Mesendoderm (in vitro differentiated cells): ENCODE results near the gene C1RL.

Source experiments
- DNase-seq: peaks from one replicate; pipeline ENCODE4 v3.0.0; 2013
- H2AK5ac ChIP-seq: 2 replicates; pipeline ENCODE4 v1.6.1; 2013; ENCODE audit warnings: low read length, inconsistent platforms
- H2BK120ac ChIP-seq: 2 replicates; pipeline ENCODE4 v1.6.1; 2013; ENCODE audit warnings: low read depth, mild to moderate bottlenecking, low read length, moderate library complexity, mixed read lengths
- H2BK15ac ChIP-seq: replicated peaks from 2 replicates; pipeline ENCODE4 v1.6.1; 2013; ENCODE audit warnings: low read depth, mild to moderate bottlenecking, moderate library complexity
- H2BK5ac ChIP-seq: 2 replicates; pipeline ENCODE4 v1.6.1; 2013; ENCODE audit warnings: low read length, inconsistent platforms
- H3K18ac ChIP-seq: 2 replicates; pipeline ENCODE4 v1.6.1; 2013; ENCODE audit warnings: mild to moderate bottlenecking, low read length, mixed read lengths
- H3K23ac ChIP-seq: one replicate; pipeline ENCODE4 v1.6.1; 2013; ENCODE audit warnings: low read length
- H3K27ac ChIP-seq: 2 replicates; pipeline ENCODE4 v1.5.1; 2013; ENCODE audit warnings: low read depth, mild to moderate bottlenecking, inconsistent platforms, low read length, moderate library complexity
- H3K27me3 ChIP-seq: 2 replicates; pipeline ENCODE4 v1.6.1; 2013; ENCODE audit warnings: low read length, control low read depth, mild to moderate bottlenecking, inconsistent platforms; ENCODE audit not compliant: insufficient read depth, poor library complexity
- H3K36me3 ChIP-seq: 2 replicates; pipeline ENCODE4 v1.6.1; 2013; ENCODE audit warnings: low read length, inconsistent platforms; ENCODE audit not compliant: control insufficient read depth, insufficient read depth
- H3K4ac ChIP-seq: one replicate; pipeline ENCODE4 v1.6.1; 2013; ENCODE audit warnings: low read depth, mild to moderate bottlenecking, low read length, moderate library complexity
- H3K4me1 ChIP-seq: 2 replicates; pipeline ENCODE4 v1.6.1; 2013; ENCODE audit warnings: low read depth, low read length, inconsistent platforms; ENCODE audit not compliant: control insufficient read depth
- H3K4me2 ChIP-seq: 2 replicates; pipeline ENCODE4 v1.6.1; 2013; ENCODE audit warnings: low read length
- H3K4me3 ChIP-seq: 2 replicates; pipeline ENCODE4 v1.5.1; 2013; ENCODE audit warnings: mild to moderate bottlenecking, low read length
- H3K56ac ChIP-seq: one replicate; pipeline ENCODE4 v1.6.1; 2013; ENCODE audit warnings: low read length
- H3K79me1 ChIP-seq: 2 replicates; pipeline ENCODE4 v1.6.1; 2013; ENCODE audit warnings: low read length, inconsistent platforms
- H3K79me2 ChIP-seq: 2 replicates; pipeline ENCODE4 v1.6.1; 2013; ENCODE audit warnings: mild to moderate bottlenecking, low read length; ENCODE audit not compliant: control insufficient read depth, insufficient read depth
- H3K9ac ChIP-seq: 2 replicates; pipeline ENCODE4 v1.6.1; 2013; ENCODE audit warnings: low read length, inconsistent platforms
- H4K5ac ChIP-seq: one replicate; pipeline ENCODE4 v1.6.1; 2013; ENCODE audit warnings: low read length
- H4K8ac ChIP-seq: one replicate; pipeline ENCODE4 v1.6.1; 2013; ENCODE audit warnings: low read depth, mild to moderate bottlenecking, control low read depth, low read length, moderate library complexity
- WGBS: extraction: QIAGEN DNeasy Blood & Tissue Kit; methylation state at CpG from one replicate; pipeline ENCODE4 v1.1.7; 2013; ENCODE audit warnings: low lambda C conversion rate, missing lambda C conversion rate; ENCODE audit not compliant: insufficient coverage; ENCODE audit errors: extremely low coverage; 5-methylcytosine and 5-hydroxymethylcytosine counted together

Gene C1RL

DNA sequence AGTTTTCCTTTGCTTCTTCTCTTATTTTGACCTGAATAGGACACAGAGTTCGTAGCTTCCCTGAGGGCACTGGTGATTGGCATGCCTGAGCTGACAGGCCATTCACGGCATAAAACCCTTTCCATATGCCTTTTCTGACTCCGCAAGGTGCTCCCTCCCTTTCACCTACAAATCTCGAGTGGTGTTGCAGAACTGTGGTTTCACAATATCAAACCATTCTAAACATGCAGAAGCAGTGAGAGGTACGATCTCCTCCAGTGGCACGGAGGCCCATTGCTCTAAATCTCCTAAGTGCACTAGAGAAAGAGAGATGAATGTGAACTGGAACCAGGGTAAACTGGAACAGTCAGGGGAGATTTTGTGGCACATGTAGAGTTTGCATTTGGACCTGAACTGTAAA is 45.0 kb upstream of the C1RL start:
- no peak overlapping the region for H2AK5ac ChIP-seq
- no peak overlapping the region for H3K9ac ChIP-seq
- no peak overlapping the region for H3K4me2 ChIP-seq
- DNase-seq, result no peak
- no peak overlapping the region for H3K56ac ChIP-seq
- H3K4me3 ChIP-seq, result no peak overlapping the region
- H3K36me3 ChIP-seq, result no peaks in the 10 kb centered on the region
- no peak overlapping the region for H2BK5ac ChIP-seq
- H4K8ac ChIP-seq, result no peak overlapping the region
- H3K27me3 ChIP-seq, result no peaks in the 10 kb centered on the region
- H4K5ac ChIP-seq, result no peak overlapping the region
- H3K23ac ChIP-seq, result no peak overlapping the region
- H2BK120ac ChIP-seq, result no peak overlapping the region
- no peaks in the 10 kb centered on the region for H3K79me1 ChIP-seq
- no peaks in the 10 kb centered on the region for H3K4me1 ChIP-seq
- no peaks in the 10 kb centered on the region for H3K79me2 ChIP-seq
- no peak overlapping the region for H2BK15ac ChIP-seq
- H3K18ac ChIP-seq, result no peak overlapping the region
- H3K4ac ChIP-seq, result no peak overlapping the region
- WGBS, result no CpG with 5 or more reads among the region's 6 CpGs
- H3K27ac ChIP-seq, result no peak overlapping the region

DNA sequence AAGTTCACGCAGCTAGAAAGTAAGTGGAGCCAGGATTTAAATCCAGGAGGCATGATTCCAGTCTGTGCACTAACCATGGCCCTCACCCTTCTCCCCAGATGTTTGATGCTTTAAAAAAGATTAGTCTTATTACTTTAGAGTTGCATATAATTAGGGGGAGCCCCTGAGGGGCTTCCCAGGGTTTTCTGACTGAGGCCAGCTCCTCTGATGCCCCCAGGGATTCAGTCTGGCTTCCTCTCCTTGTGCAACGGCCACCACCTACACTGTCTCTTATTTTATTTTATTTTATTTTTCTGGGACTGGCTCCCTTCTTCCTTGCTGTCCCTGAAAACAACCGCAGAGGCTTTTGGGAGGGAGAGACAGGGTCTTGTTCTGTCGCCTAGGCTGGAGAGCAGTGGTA is 43.8 kb upstream of the C1RL start:
- Histone ChIP-seq H3K79me1 (no peaks in the 10 kb centered on the region), H4K8ac (no peak overlapping the region), H2BK5ac (no peak overlapping the region), H3K27ac (no peak overlapping the region), H3K56ac (no peak overlapping the region), H3K4ac (no peak overlapping the region), H2BK120ac (no peak overlapping the region), H4K5ac (no peak overlapping the region), H3K23ac (no peak overlapping the region), H3K79me2 (no peaks in the 10 kb centered on the region), H3K9ac (no peak overlapping the region), H2AK5ac (no peak overlapping the region), H3K4me1 (no peaks in the 10 kb centered on the region), H3K36me3 (no peaks in the 10 kb centered on the region), H3K27me3 (no peaks in the 10 kb centered on the region), H3K18ac (no peak overlapping the region), H2BK15ac (no peak overlapping the region), H3K4me3 (no peak overlapping the region), H3K4me2 (no peak overlapping the region)
- WGBS, result no CpG with 5 or more reads among the region's 4 CpGs
- no peak for DNase-seq

DNA sequence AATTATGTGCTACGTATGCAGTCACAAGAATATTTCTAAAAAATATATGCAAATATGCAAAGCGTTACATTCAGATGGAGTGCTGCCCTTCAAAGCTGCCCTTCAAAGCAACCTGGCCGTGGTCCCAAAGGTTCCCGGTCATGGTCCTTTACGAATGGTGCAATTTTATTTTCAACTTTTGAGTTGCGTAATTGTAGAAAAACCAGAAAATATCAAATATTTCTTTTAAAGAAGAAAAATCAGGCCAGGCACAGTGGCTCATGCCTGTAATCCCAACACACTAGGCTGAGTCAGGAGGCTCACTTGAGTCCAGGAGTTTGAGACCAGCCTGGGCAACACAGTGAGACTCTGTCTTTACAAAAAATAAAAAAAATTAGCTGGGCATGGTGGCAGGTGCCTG is 42.5 kb upstream of the C1RL start:
- Histone ChIP-seq H3K9ac (no peak overlapping the region), H3K27me3 (no peaks in the 10 kb centered on the region), H3K4me2 (no peak overlapping the region), H3K79me1 (no peaks in the 10 kb centered on the region), H3K27ac (no peak overlapping the region), H3K36me3 (no peaks in the 10 kb centered on the region), H3K4me3 (no peak overlapping the region), H3K4me1 (no peaks in the 10 kb centered on the region), H3K4ac (no peak overlapping the region), H3K23ac (no peak overlapping the region), H2BK5ac (no peak overlapping the region), H4K5ac (no peak overlapping the region), H3K79me2 (no peaks in the 10 kb centered on the region), H3K18ac (no peak overlapping the region), H3K56ac (no peak overlapping the region), H2BK120ac (no peak overlapping the region), H4K8ac (no peak overlapping the region), H2BK15ac (no peak overlapping the region), H2AK5ac (no peak overlapping the region)
- no CpG with 5 or more reads among the region's 6 CpGs for WGBS
- no peak for DNase-seq

DNA sequence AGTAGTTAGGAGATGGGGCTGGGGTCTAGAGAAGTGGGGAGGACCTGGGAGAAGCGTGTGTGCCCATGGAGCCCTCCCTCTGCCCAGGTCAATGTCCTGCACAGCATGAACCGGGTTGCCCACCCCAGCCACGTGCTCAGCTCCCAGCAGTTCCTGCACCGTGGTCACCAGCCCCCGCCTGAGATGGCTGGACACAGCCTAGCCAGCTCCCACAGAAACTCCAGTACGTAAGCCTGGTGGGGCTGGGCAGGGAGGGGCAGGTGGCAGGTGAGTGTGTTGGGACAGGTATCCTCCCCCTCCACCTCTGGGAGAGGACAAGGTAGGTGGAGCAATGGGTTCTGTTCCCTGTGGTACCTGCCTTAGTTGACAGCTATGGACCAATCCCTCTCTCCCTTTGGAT is 41.8 kb upstream of the C1RL start:
- Histone ChIP-seq H4K5ac (no peak overlapping the region), H3K56ac (no peak overlapping the region), H3K4me3 (no peak overlapping the region), H3K4me1 (no peaks in the 10 kb centered on the region), H3K27me3 (no peaks in the 10 kb centered on the region), H4K8ac (no peak overlapping the region), H3K9ac (no peak overlapping the region), H3K36me3 (no peaks in the 10 kb centered on the region), H3K4me2 (no peak overlapping the region), H2AK5ac (no peak overlapping the region), H2BK15ac (no peak overlapping the region), H2BK5ac (no peak overlapping the region), H3K4ac (no peak overlapping the region), H3K79me2 (no peaks in the 10 kb centered on the region), H3K18ac (no peak overlapping the region), H2BK120ac (no peak overlapping the region), H3K79me1 (no peaks in the 10 kb centered on the region), H3K23ac (no peak overlapping the region), H3K27ac (no peak overlapping the region)
- no peak for DNase-seq
- no CpG with 5 or more reads among the region's 6 CpGs for WGBS

DNA sequence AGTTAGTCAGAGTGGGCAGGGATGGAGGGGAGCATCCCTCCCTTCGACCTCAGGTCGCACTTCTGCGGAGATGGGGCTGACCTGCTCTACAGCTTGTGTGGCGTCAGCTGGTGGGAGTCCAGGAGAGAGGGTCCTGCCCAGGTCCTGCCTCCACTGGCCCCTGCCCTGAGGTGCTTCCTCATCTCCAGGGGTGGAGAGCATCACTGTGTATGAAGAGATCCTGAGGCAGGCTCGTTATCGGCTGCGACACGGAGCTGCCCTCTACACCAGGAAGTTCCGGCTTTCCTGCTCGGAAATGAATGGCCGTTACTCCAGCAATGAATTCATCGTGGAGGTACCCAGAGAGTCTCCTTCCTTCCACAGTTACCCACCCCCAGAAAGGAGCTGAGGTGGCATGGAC is 41.3 kb upstream of the C1RL start:
- H3K18ac ChIP-seq, result no peak overlapping the region
- H3K79me1 ChIP-seq, result no peaks in the 10 kb centered on the region
- no peak overlapping the region for H2BK5ac ChIP-seq
- no peaks in the 10 kb centered on the region for H3K27me3 ChIP-seq
- no peak overlapping the region for H3K23ac ChIP-seq
- H3K56ac ChIP-seq, result no peak overlapping the region
- H3K79me2 ChIP-seq, result no peaks in the 10 kb centered on the region
- no peaks in the 10 kb centered on the region for H3K36me3 ChIP-seq
- H2AK5ac ChIP-seq, result no peak overlapping the region
- no peak overlapping the region for H2BK120ac ChIP-seq
- H3K27ac ChIP-seq, result no peak overlapping the region
- H3K4me3 ChIP-seq, result no peak overlapping the region
- H4K8ac ChIP-seq, result no peak overlapping the region
- H3K4me2 ChIP-seq, result no peak overlapping the region
- H2BK15ac ChIP-seq, result no peak overlapping the region
- no CpG with 5 or more reads among the region's 12 CpGs for WGBS
- H3K4ac ChIP-seq, result no peak overlapping the region
- DNase-seq, result no peak
- no peak overlapping the region for H3K9ac ChIP-seq
- H3K4me1 ChIP-seq, result no peaks in the 10 kb centered on the region
- H4K5ac ChIP-seq, result no peak overlapping the region

DNA sequence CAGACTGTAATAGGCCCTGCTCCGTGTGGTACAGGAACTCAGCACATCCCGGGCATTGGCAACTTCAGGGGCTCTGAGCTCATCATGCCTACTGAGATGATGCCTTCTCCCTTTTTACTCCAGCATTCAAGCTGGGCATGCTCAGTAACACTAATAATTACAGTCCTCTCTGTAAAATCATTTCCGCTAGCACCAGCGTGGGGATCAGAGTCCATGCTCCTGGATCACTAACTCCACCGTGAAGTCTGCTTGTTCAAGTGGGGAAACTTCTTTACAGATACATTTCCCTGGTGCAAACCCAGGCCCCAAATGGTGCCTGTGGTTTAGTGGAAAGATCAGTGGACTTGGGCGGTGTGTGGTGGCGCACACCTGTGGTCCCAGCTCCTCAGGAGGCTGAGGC is 37.9 kb upstream of the C1RL start:
- H3K4me3 ChIP-seq, result no peak overlapping the region
- no peaks in the 10 kb centered on the region for H3K4me1 ChIP-seq
- no peak overlapping the region for H3K56ac ChIP-seq
- H4K8ac ChIP-seq, result no peak overlapping the region
- no peak overlapping the region for H2BK120ac ChIP-seq
- H3K27ac ChIP-seq, result no peak overlapping the region
- H3K4ac ChIP-seq, result no peak overlapping the region
- no peak overlapping the region for H2AK5ac ChIP-seq
- H3K18ac ChIP-seq, result no peak overlapping the region
- H2BK15ac ChIP-seq, result no peak overlapping the region
- no peak overlapping the region for H2BK5ac ChIP-seq
- H3K9ac ChIP-seq, result no peak overlapping the region
- no peak overlapping the region for H3K23ac ChIP-seq
- H3K79me1 ChIP-seq, result no peaks in the 10 kb centered on the region
- H3K36me3 ChIP-seq, result no peaks in the 10 kb centered on the region
- H3K4me2 ChIP-seq, result no peak overlapping the region
- WGBS, result no CpG with 5 or more reads among the region's 7 CpGs
- DNase-seq, result no peak
- no peaks in the 10 kb centered on the region for H3K79me2 ChIP-seq
- no peaks in the 10 kb centered on the region for H3K27me3 ChIP-seq
- H4K5ac ChIP-seq, result no peak overlapping the region
